Activated B cell treated with CpG ODN at 0.5 μM for 24 hours (primary cell): Measurements from ENCODE around the gene SHISA8. TPM values are rescaled to one million over a fixed set of nuclear protein-coding genes. Genes with fewer than 3 reads are reported as not detected.
A peak's percentile ranks its signal among the peaks of the same experiment; 100 is the strongest.
"Not testable (repeated sequence)": the region's sequence is repeated elsewhere in the genome, so short reads cannot be mapped to it uniquely, and the experiment has no call there.

Source experiments
- ATAC-seq: fragments of 200-7000 bp; cut with Tn5 transposase; one replicate; pipeline ENCODE4 v1.10.0; 2021; ENCODE audit warnings: low read depth, mild to moderate bottlenecking, moderate library complexity
- CTCF ChIA-PET: fragments of 350-600 bp; sonication (Branson Sonifier 250); formaldehyde crosslinking; loops from one replicate; lab custom pipeline; 2021; ENCODE audit warnings: antibody characterized with exemption; lab: Charles Lee
- POLR2A ChIA-PET: fragments of 350-600 bp; sonication (Branson Sonifier 250); formaldehyde crosslinking; loops from one replicate; lab custom pipeline; 2021; ENCODE audit warnings: antibody characterized with exemption; lab: Charles Lee
- DNase-seq: peaks from one replicate; pipeline ENCODE4 v3.0.0; 2022
- H3K27ac Mint-ChIP-seq: one replicate; pipeline ENCODE4 v1.8.0; 2020; ENCODE audit warnings: mixed read lengths
- H3K27me3 Mint-ChIP-seq: one replicate; pipeline ENCODE4 v1.8.0; 2021; ENCODE audit warnings: mixed read lengths
- H3K36me3 Mint-ChIP-seq: one replicate; pipeline ENCODE4 v1.8.0; 2021; ENCODE audit warnings: low read depth, mixed read lengths
- H3K4me1 Mint-ChIP-seq: one replicate; pipeline ENCODE4 v1.8.0; 2021; ENCODE audit warnings: mixed read lengths
- H3K4me3 Mint-ChIP-seq: one replicate; pipeline ENCODE4 v1.8.0; 2020; ENCODE audit warnings: mild to moderate bottlenecking, mixed read lengths
- H3K9me3 Mint-ChIP-seq: one replicate; pipeline ENCODE4 v1.8.0; 2020; ENCODE audit warnings: mixed read lengths
- intact Hi-C: fragments of 100-400 bp; cut with micrococcal nuclease; formaldehyde crosslinking; loops from one replicate; pipeline ENCODE4 v1.15.1; 2024
- total RNA-seq: library from RNA; stranded (reverse); gene quantifications from 2 replicates; pipeline ENCODE4 v1.2.3, GENCODE V29; 2022
- TF ChIP-seq, protein P1 (sequence below): fragments of 200-600 bp; IDR thresholded peaks from one replicate; pipeline ENCODE4 v1.8.0; 2022; ENCODE audit warnings: antibody characterized with exemption, mild to moderate bottlenecking

Gene SHISA8
- total RNA-seq, 1 donor from 2014 or later: 12.6 TPM

DNA sequence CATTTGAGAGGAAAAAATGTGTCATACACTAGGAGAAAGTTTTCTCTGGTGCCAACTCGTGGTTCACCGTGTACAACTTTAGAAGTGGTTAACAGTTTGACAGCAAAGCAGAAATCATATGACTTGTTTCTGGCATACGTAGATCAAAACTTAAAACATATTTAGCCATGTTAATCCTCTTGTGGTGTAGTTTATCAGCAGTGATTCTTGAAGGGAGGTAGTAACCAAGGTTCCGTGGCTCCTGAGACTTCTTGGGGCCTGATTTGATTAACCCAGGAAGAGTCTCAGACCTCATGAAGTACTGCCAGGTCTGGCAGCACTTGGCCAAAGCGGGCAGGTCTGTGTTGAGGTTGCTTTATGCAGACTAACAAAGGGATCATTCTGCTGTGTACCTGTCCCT lies 41.5 kb downstream of the SHISA8 start:
- H3K36me3 Mint-ChIP-seq: peaks cover 86% of the 10 kb centered on the region
- intact Hi-C loops: loop anchor here (2.0 kb wide), 1 partner anchor 15 kb away; no protein-coding TSS in a partner anchor
- ChIA-PET POLR2A (interaction anchor here (2.1 kb wide), 1 partner anchor 11 kb away, joined by 15 read pairs; no protein-coding TSS in a partner anchor), CTCF (no interaction called here)
- H3K4me1 Mint-ChIP-seq: peaks cover 20% of the 10 kb centered on the region
- no peak overlapping the region for H3K4me3 Mint-ChIP-seq
- peak; percentile 29 for ATAC-seq
- H3K9me3 Mint-ChIP-seq: no peaks in the 10 kb centered on the region
- TF ChIP-seq, protein P1, sequence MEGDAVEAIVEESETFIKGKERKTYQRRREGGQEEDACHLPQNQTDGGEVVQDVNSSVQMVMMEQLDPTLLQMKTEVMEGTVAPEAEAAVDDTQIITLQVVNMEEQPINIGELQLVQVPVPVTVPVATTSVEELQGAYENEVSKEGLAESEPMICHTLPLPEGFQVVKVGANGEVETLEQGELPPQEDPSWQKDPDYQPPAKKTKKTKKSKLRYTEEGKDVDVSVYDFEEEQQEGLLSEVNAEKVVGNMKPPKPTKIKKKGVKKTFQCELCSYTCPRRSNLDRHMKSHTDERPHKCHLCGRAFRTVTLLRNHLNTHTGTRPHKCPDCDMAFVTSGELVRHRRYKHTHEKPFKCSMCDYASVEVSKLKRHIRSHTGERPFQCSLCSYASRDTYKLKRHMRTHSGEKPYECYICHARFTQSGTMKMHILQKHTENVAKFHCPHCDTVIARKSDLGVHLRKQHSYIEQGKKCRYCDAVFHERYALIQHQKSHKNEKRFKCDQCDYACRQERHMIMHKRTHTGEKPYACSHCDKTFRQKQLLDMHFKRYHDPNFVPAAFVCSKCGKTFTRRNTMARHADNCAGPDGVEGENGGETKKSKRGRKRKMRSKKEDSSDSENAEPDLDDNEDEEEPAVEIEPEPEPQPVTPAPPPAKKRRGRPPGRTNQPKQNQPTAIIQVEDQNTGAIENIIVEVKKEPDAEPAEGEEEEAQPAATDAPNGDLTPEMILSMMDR: no peak
- H3K27me3 Mint-ChIP-seq: no peaks in the 10 kb centered on the region
- H3K27ac Mint-ChIP-seq: peak overlapping the region; percentile 48
- DNase-seq: no peak

DNA sequence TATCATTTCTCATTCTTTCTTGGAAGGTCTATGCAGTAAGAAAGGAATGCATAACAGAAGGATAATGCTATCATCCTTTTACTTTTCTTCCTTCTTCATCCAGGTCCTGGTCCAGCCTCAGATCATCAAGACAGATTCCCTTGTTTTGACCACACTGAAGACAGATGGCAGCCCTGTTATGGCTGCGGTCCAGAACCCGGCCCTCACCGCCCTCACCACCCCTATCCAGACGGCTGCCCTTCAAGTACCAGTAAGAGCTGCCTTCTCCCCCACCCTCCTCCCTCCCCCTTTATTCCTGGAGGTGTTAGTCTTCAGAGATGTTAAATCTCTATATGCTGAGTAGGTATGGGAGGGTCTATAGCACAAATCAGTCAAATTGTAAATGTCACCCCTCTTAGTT lies 44.1 kb downstream of the SHISA8 start:
- ChIA-PET CTCF (no interaction called here), POLR2A (interaction anchor here (0.6 to 1.5 kb wide), 3 partner anchors 13 to 537 kb away, joined by 3 to 5 read pairs (median 4); partner anchors contain the start of gene TNFRSF13C)
- ATAC-seq (no peak), DNase-seq (no peak)
- Mint-ChIP-seq H3K27me3 (no peaks in the 10 kb centered on the region), H3K36me3 (peaks cover 86% of the 10 kb centered on the region), H3K9me3 (no peaks in the 10 kb centered on the region), H3K27ac (no peak overlapping the region), H3K4me1 (peaks cover 34% of the 10 kb centered on the region), H3K4me3 (no peak overlapping the region)
- intact Hi-C loops: no loop called here
- TF ChIP-seq, protein P1: no peak

DNA sequence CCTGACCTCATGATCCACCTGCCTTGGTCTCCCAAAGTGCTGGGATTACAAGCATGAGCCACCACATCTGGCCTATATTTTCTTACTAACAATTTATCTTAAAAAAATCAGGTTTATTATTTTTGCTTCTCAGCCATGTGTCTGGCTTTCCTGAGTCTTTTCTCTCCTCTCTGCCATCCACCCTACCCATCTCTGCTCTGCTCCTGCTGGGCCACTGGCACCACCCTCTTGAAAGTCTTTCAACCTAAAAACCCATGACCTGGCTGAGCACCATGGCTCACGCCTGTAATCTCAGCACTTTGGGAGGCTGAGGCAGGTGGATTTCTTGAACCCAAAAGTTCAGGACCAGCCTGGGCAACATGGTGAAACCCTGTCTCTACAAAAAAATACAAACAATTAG lies 44.8 kb downstream of the SHISA8 start:
- H3K4me3 Mint-ChIP-seq, CTCF ChIA-PET, ATAC-seq, H3K27ac Mint-ChIP-seq, H3K27me3 Mint-ChIP-seq, DNase-seq, H3K9me3 Mint-ChIP-seq, intact Hi-C loops: not testable (repeated sequence)
- POLR2A ChIA-PET: interaction anchor here (0.7 to 1.5 kb wide), 2 partner anchors 10 to 12 kb away, joined by 5 to 13 read pairs; no protein-coding TSS in a partner anchor
- H3K36me3 Mint-ChIP-seq: peaks cover 84% of the 10 kb centered on the region
- H3K4me1 Mint-ChIP-seq: peaks cover 41% of the 10 kb centered on the region

DNA sequence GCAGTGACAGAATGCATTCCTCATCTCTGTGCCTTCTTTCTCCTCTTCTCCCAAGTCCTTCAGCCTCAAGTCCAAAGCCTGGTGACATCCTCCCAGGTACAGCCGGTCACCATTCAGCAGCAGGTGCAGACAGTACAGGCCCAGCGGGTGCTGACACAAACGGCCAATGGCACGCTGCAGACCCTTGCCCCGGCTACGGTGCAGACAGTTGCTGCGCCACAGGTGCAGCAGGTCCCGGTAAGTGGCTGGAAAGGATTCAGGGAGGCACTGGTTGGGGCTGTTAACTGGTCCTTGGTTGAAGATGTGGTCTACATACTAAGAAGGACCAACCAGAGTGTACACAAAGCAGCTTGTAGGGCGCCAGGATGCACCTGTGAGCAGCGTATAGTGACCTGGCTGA lies 46.3 kb downstream of the SHISA8 start:
- DNase-seq: no peak
- Mint-ChIP-seq H3K27me3 (no peaks in the 10 kb centered on the region), H3K4me1 (peaks cover 49% of the 10 kb centered on the region), H3K4me3 (no peak overlapping the region), H3K9me3 (no peaks in the 10 kb centered on the region), H3K36me3 (peaks cover 73% of the 10 kb centered on the region), H3K27ac (no peak overlapping the region)
- no peak for ATAC-seq
- TF ChIP-seq, protein P1: no peak
- ChIA-PET POLR2A (no interaction called here), CTCF (no interaction called here)
- intact Hi-C loops: no loop called here

DNA sequence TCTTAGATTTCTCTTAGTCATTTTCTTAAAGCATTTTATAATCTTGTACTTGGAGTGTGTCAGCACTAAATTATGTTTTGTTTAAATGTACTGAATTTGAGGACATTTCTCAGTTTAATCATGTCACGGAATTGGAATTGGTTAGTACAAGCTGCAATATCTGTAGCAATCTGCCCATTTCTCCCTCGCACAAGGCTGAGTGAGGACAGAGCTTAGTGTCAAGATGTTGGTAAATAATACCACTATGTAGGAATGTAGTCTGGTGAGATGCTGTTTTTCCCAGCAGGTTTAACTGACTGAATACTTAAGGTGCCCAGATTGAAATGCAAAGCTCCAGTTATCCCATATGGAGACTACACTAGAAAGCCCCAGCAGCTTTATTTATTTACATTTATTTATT lies 51.4 kb downstream of the SHISA8 start:
- CTCF ChIA-PET: interaction anchor here (1.8 to 2.6 kb wide), 3 partner anchors 29 to 77 kb away, joined by 7 to 27 read pairs (median 7); no protein-coding TSS in a partner anchor
- POLR2A ChIA-PET: interaction anchor here (0.6 to 12.4 kb wide), 12 partner anchors 19 to 787 kb away, joined by 3 to 166 read pairs (median 10); partner anchors contain the start of genes CCDC134, SNU13, SREBF2 and TNFRSF13C
- Mint-ChIP-seq H3K36me3 (peaks cover 37% of the 10 kb centered on the region), H3K27me3 (no peaks in the 10 kb centered on the region), H3K9me3 (no peaks in the 10 kb centered on the region), H3K27ac (peak overlapping the region; percentile 93), H3K4me3 (peak overlapping the region; percentile 72), H3K4me1 (peaks cover 77% of the 10 kb centered on the region)
- intact Hi-C loops: loop anchor here (2.0 to 5.0 kb wide), 3 partner anchors 13 to 116 kb away; no protein-coding TSS in a partner anchor
- ATAC-seq (no peak), DNase-seq (no peak)
- TF ChIP-seq, protein P1: no peak
